Mesodermal cell (in vitro differentiated cells): ENCODE data around the gene HK1.
"Not testable (repeated sequence)": the region's sequence is repeated elsewhere in the genome, so short reads cannot be mapped to it uniquely, and the experiment has no call there.

Experiments used
- H3K27ac ChIP-seq: 2 replicates; pipeline ENCODE4 v1.7.0; 2013; ENCODE audit warnings: mild to moderate bottlenecking, low read depth, low read length, moderate library complexity; ENCODE audit not compliant: severe bottlenecking
- H3K36me3 ChIP-seq: 2 replicates; pipeline ENCODE4 v1.7.1; 2013; ENCODE audit warnings: mild to moderate bottlenecking, low read length, moderate library complexity; ENCODE audit not compliant: control insufficient read depth, insufficient read depth
- H3K4me1 ChIP-seq: one replicate; pipeline ENCODE4 v1.7.1; 2013; ENCODE audit warnings: mild to moderate bottlenecking, low read length; ENCODE audit not compliant: insufficient read depth, control insufficient read depth, poor library complexity, severe bottlenecking
- H3K4me3 ChIP-seq: 2 replicates; pipeline ENCODE4 v1.7.0; 2013; ENCODE audit warnings: low read length, control low read depth, mild to moderate bottlenecking; ENCODE audit not compliant: insufficient read depth, poor library complexity, severe bottlenecking; ENCODE audit errors: extremely low read depth
- H3K9me3 ChIP-seq: 2 replicates; pipeline ENCODE4 v1.7.1; 2013; ENCODE audit warnings: mild to moderate bottlenecking, low read length, moderate library complexity; ENCODE audit not compliant: control insufficient read depth
- WGBS, 2 experiments: methylation state at CpG; one replicate each; pipeline ENCODE4 v1.1.5; 2013; ENCODE audit warnings: missing lambda C conversion rate in 2 of 2; ENCODE audit not compliant: insufficient coverage in 2 of 2; 5-methylcytosine and 5-hydroxymethylcytosine counted together

The HK1 gene

DNA sequence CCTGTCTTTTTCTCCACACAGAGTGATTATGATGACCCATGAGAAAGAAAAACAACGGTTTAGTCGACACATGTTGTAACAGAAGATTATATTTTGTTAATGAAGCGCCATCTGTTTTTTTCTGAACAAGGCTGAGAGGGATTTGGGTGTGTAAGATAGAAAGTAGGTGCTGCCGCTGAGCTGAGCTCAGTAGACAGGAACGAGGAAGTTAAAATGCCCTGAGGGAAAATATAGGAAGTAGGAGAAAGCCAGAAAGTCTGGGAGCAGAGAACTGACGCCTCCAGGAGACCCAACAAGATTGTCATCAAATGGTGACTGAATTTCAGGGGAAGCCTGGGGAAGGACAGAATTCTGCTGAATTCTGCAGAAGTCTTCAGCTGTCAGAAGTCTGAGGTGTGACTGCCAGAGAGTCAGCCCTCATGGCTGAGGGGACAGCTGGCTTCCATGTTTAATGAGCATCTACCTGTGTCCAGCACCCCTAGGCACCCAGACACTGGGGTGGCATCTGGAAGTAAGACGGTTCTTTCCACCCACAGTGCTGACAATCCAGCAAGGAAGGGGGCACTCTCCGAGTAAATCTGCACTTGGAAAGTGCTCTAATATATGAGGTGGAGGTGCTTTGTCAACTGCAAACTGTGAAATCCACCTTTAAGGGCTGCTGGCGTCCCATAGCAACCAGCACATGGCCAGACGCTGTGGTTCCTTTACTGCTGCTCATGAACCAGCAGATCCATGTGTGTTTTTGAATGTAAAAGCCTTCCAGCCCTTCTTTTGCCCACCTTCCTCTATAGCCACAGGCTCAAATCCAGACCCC lies 160.4 kb downstream of the HK1 start:
- H3K4me3 ChIP-seq, result no peak overlapping the region
- 81 to 88% methylated on average over 8 to 9 of the region's 10 CpGs for WGBS, 2 experiments
- H3K27ac ChIP-seq, result no peak overlapping the region
- no peaks in the 10 kb centered on the region for H3K36me3 ChIP-seq
- no peaks in the 10 kb centered on the region for H3K9me3 ChIP-seq
- peaks cover 10% of the 10 kb centered on the region for H3K4me1 ChIP-seq

DNA sequence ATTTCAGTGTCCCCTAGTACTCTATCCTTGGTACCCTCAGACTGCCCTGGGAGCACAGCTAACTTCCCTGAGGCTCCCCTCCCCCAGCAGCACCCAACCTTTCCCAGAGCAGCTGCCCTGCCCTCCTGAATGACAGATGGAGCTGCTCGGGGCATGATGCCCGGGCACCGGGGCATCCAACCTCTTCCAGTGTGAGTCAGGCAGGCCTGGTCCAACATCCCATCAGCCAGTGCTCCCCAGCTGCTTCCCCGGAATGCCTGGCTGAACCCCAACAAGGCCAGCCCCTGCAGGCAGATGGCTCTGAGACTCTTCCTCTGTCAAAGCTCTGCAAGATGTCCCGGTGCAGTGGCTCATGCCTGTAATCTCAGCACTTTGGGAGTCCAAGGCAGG lies 161.0 kb downstream of the HK1 start:
- H3K27ac ChIP-seq, result no peak overlapping the region
- 85 to 95% methylated on average over 5 of the region's 5 CpGs for WGBS, 2 experiments

GRCh38 chr10:69439813-69440506 lies 161.7 kb downstream of the HK1 start:
- no peak overlapping the region for H3K4me3 ChIP-seq
- 100% methylated on average over 1 of the region's 5 CpGs for WGBS, 2 experiments
- H3K36me3 ChIP-seq, result no peaks in the 10 kb centered on the region
- no peak overlapping the region for H3K27ac ChIP-seq
- no peaks in the 10 kb centered on the region for H3K9me3 ChIP-seq
- H3K4me1 ChIP-seq, result peaks cover 11% of the 10 kb centered on the region

More for the DNA sequence above, 161.0 kb downstream of the HK1 start:
- Histone ChIP-seq H3K4me3 (no peak overlapping the region), H3K9me3 (no peaks in the 10 kb centered on the region), H3K4me1 (peaks cover 10% of the 10 kb centered on the region), H3K36me3 (no peaks in the 10 kb centered on the region)

GRCh38 chr10:69443354-69443753 lies 165.1 kb downstream of the HK1 start:
- Histone ChIP-seq H3K36me3 (no peaks in the 10 kb centered on the region), H3K9me3 (no peaks in the 10 kb centered on the region), H3K27ac (no peak overlapping the region), H3K4me3 (no peak overlapping the region), H3K4me1 (peaks cover 36% of the 10 kb centered on the region)
- 100% methylated on average over 1 of the region's 1 CpG; no CpG with 5 or more reads in 1 of the 2 experiments for whole genome bisulfite sequencing, 2 experiments

GRCh38 chr10:69445041-69445440 lies 166.7 kb downstream of the HK1 start:
- no peaks in the 10 kb centered on the region for H3K36me3 ChIP-seq
- no peaks in the 10 kb centered on the region for H3K9me3 ChIP-seq
- 86 to 92% methylated on average over 4 of the region's 4 CpGs for WGBS, 2 experiments
- no peak overlapping the region for H3K27ac ChIP-seq
- H3K4me1 ChIP-seq, result peaks cover 39% of the 10 kb centered on the region
- no peak overlapping the region for H3K4me3 ChIP-seq

- Histone ChIP-seq H3K27ac (peak overlapping the region; percentile 94), H3K4me3 (no peak overlapping the region), H3K9me3 (no peaks in the 10 kb centered on the region), H3K4me1 (peaks cover 41% of the 10 kb centered on the region), H3K36me3 (no peaks in the 10 kb centered on the region)
Observed at GRCh38 chr10:69446229-69446628, 167.9 kb downstream of the HK1 start.

DNA sequence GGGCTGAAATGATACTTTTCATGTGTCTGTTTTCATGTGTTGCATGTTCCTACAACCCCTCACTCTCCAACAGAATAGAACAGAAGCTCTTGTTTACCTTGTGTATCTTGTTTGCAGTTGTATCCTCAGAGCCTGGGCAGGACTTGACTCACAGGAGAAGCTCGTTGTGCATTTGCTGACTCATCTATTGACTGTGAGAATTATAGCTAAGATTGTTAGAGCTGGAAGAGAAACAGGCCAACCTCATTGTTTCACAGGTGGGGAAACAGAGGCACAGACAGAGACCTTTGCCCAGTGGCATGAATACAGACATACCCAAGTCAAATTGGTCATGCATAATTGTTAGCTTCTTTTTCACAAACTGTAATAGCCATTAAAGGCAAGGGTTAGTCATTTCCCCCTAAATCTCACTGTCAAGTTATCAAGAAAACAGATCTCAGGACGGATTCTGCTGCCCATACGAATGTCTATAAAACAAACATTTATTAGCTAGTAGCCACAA lies 168.4 kb downstream of the HK1 start:
- Histone ChIP-seq H3K27ac (peak overlapping the region; percentile 94), H3K4me3 (no peak overlapping the region), H3K4me1 (peaks cover 41% of the 10 kb centered on the region), H3K9me3 (no peaks in the 10 kb centered on the region), H3K36me3 (no peaks in the 10 kb centered on the region)
- WGBS, 2 experiments, result 64 to 69% methylated on average over 3 of the region's 3 CpGs

DNA sequence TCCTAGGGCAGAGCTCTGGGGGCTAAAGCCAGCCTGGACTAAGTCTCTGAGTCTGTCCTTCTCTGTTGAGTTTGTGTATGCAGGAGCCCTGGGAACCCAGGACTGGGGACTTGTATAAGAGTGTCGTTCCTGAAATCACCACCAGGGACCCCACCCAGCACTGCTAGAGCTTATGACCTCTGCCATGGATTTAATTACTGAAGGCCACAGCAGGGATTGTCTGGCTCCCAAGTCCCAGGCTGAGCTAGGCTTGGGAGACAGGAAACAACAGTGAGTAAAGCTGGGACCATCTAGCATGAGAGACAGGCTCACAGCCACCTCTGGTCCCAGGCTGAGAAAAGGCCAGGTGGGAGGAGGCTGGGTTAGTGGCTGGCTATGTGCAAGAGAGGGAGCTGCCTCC lies 171.5 kb downstream of the HK1 start:
- no peak overlapping the region for H3K4me3 ChIP-seq
- no peaks in the 10 kb centered on the region for H3K9me3 ChIP-seq
- H3K27ac ChIP-seq, result peak overlapping the region; percentile 57
- H3K4me1 ChIP-seq, result peaks cover 41% of the 10 kb centered on the region
- no peaks in the 10 kb centered on the region for H3K36me3 ChIP-seq
- WGBS, 2 experiments, result 0% methylated on average over 1 of the region's 1 CpG; no CpG with 5 or more reads in 1 of the 2 experiments

DNA sequence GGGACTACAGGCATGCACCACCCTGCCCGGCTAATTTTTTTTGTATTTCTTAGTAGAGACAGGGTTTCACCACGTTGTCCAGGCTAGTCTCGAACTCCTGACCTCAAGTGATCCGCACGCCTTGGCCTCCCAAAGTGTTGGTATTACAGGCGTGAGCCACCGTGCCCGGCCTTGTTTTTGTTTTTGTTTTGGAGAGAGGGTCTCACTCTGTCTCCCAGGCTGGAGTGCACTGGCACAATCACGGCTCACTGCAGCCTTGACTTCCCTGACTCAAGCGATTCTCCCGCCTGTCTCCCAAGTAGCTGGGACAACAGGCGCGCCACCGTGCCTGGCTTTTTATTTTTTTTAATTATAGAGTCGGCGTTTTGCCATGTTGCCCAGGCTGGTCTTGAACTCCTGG lies 172.1 kb downstream of the HK1 start:
- H3K36me3 ChIP-seq, H3K9me3 ChIP-seq, H3K4me3 ChIP-seq: not testable (repeated sequence)
- H3K27ac ChIP-seq, result peak overlapping the region; percentile 57
- 84 to 86% methylated on average over 13 to 16 of the region's 16 CpGs for WGBS, 2 experiments
- peaks cover 36% of the 10 kb centered on the region for H3K4me1 ChIP-seq

- Histone ChIP-seq H3K9me3 (no peaks in the 10 kb centered on the region), H3K36me3 (no peaks in the 10 kb centered on the region), H3K4me1 (peaks cover 30% of the 10 kb centered on the region), H3K27ac (peak within 1 kb of the TSS; percentile 10), H3K4me3 (peak within 1 kb of the TSS; percentile 67)
- WGBS, 2 experiments, result 0 to 1% methylated on average over 25 to 29 of the region's 45 CpGs
Observed at GRCh38 chr10:69451209-69451783, 173.0 kb downstream of the HK1 start, which contains the start of gene TSPAN15. TSPAN15 (plus strand) TSS chr10:69451465; CDS start chr10:69451595, 130 bp downstream.
